ENCODE data around the gene CNNM2.
A peak's percentile ranks its signal among the peaks of the same experiment; 100 is the strongest.

The CNNM2 gene

DNA sequence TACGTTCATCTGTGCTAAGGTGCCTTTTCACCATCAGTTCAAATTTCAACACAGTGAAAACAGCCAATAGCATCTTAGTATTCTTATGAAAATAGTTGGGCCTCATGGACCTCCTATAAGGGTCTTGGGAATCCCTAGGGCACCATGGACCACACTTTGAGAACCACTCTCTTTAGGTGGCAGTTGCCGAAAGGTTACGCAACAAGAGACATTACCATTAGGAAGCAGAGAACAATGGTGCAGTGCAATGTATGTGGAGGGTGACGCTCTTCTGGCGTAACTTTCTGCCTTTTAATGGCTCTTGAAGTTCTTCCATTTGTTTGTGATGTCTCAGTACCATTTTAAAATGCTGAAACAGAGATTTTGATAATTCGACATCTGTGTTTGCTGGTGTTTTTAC lies 131.1 kb downstream of the CNNM2 start:
- DNase-seq (ENCODE audit: low read depth in 1 of 2, low spot score in 1 of 2) = no peak
- no peak for TF ChIP-seq SPI1 (IDR thresholded peaks at IDR 0.05; ENCODE audit: borderline replicate concordance, low read depth)
- no peak for TF ChIP-seq GABPA (IDR thresholded peaks at IDR 0.05; ENCODE audit: low read depth)
- TF ChIP-seq POLR2AphosphoS5 (IDR thresholded peaks at IDR 0.05; ENCODE audit: low read depth) = no peak
- TF ChIP-seq, protein P1, sequence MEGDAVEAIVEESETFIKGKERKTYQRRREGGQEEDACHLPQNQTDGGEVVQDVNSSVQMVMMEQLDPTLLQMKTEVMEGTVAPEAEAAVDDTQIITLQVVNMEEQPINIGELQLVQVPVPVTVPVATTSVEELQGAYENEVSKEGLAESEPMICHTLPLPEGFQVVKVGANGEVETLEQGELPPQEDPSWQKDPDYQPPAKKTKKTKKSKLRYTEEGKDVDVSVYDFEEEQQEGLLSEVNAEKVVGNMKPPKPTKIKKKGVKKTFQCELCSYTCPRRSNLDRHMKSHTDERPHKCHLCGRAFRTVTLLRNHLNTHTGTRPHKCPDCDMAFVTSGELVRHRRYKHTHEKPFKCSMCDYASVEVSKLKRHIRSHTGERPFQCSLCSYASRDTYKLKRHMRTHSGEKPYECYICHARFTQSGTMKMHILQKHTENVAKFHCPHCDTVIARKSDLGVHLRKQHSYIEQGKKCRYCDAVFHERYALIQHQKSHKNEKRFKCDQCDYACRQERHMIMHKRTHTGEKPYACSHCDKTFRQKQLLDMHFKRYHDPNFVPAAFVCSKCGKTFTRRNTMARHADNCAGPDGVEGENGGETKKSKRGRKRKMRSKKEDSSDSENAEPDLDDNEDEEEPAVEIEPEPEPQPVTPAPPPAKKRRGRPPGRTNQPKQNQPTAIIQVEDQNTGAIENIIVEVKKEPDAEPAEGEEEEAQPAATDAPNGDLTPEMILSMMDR (IDR thresholded peaks at IDR 0.05; ENCODE audit: insufficient read depth, low read length) = no peak
- TF ChIP-seq, protein P2, sequence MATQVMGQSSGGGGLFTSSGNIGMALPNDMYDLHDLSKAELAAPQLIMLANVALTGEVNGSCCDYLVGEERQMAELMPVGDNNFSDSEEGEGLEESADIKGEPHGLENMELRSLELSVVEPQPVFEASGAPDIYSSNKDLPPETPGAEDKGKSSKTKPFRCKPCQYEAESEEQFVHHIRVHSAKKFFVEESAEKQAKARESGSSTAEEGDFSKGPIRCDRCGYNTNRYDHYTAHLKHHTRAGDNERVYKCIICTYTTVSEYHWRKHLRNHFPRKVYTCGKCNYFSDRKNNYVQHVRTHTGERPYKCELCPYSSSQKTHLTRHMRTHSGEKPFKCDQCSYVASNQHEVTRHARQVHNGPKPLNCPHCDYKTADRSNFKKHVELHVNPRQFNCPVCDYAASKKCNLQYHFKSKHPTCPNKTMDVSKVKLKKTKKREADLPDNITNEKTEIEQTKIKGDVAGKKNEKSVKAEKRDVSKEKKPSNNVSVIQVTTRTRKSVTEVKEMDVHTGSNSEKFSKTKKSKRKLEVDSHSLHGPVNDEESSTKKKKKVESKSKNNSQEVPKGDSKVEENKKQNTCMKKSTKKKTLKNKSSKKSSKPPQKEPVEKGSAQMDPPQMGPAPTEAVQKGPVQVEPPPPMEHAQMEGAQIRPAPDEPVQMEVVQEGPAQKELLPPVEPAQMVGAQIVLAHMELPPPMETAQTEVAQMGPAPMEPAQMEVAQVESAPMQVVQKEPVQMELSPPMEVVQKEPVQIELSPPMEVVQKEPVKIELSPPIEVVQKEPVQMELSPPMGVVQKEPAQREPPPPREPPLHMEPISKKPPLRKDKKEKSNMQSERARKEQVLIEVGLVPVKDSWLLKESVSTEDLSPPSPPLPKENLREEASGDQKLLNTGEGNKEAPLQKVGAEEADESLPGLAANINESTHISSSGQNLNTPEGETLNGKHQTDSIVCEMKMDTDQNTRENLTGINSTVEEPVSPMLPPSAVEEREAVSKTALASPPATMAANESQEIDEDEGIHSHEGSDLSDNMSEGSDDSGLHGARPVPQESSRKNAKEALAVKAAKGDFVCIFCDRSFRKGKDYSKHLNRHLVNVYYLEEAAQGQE (IDR thresholded peaks at IDR 0.05; ENCODE audit: insufficient replicate concordance, low read depth) = no peak
- H3K27me3 ChIP-seq (ENCODE audit: insufficient read depth, poor library complexity, severe bottlenecking) = no peaks in the 10 kb centered on the region
- no peak overlapping the region for H3K27ac ChIP-seq (replicated peaks)
- H3K4me3 ChIP-seq (replicated peaks; ENCODE audit: insufficient read depth, low read length) = no peak overlapping the region

DNA sequence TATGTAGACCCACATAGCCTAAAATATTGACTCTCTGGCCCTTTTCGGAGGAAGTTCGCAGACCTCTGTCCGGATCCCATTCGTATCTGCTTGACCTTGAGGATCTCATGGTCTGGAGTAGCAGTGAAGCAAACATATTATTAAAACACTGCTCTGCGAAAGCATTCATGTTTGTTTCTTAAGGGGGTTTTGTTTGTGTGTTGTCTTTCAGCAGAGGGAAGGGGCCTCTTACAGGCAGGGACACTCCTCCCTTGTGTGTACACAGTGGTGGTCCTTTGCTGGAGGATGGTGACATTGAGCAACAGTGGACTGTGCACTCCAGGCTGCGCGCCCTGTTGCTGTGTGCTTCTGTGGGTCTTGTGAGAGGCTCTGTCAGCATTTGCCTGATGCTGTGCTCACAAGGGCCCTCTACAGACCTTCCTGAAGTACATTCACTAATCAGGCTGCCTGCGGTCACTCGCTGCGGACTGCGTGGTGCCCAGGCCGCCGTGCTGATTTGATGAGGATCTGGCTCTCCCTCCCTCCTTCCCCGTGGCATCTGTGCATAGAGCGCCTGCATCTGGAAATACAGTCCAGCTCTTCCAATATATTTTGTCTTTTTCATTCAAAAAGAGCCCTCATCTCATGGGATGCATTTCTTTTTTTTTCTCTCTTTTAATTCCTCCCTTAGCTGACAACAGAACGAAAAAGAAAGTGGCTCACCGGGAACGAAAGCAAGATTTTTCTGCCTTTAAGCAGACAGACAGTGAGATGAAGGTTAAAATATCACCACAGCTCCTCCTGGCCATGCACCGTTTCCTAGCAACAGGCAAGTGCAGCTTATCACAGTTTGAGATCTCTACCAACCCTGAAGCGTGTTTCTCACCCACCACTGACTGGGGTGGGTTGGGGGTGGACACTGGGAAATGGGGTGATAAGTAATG lies 135.8 kb downstream of the CNNM2 start:
- Histone ChIP-seq H3K27me3 (ENCODE audit: insufficient read depth, poor library complexity, severe bottlenecking) (no peaks in the 10 kb centered on the region), H3K27ac (replicated peaks) (no peak overlapping the region), H3K4me3 (replicated peaks; ENCODE audit: insufficient read depth, low read length) (no peak overlapping the region)
- peak in 1 of 2 experiments; percentile 32 for DNase-seq (ENCODE audit: low read depth in 1 of 2, low spot score in 1 of 2)
- TF ChIP-seq, protein P1 (IDR thresholded peaks at IDR 0.05; ENCODE audit: insufficient read depth, low read length) = peak; percentile 4
- TF ChIP-seq, protein P2 (IDR thresholded peaks at IDR 0.05; ENCODE audit: insufficient replicate concordance, low read depth) = no peak

- Histone ChIP-seq H3K4me3 (replicated peaks; ENCODE audit: insufficient read depth, low read length) (no peak overlapping the region), H3K27ac (replicated peaks) (no peak overlapping the region)
Measured at GRCh38 chr10:103054621-103055020, 136.5 kb downstream of the CNNM2 start.

More at GRCh38 chr10:103054621-103055020, 136.5 kb downstream of the CNNM2 start:
- no peaks in the 10 kb centered on the region for H3K27me3 ChIP-seq (ENCODE audit: insufficient read depth, poor library complexity, severe bottlenecking)
- DNase-seq (ENCODE audit: low read depth in 1 of 2, low spot score in 1 of 2) = no peak
- TF ChIP-seq, protein P2 (IDR thresholded peaks at IDR 0.05; ENCODE audit: insufficient replicate concordance, low read depth) = no peak
- no peak for TF ChIP-seq SPI1 (IDR thresholded peaks at IDR 0.05; ENCODE audit: borderline replicate concordance, low read depth)
- TF ChIP-seq GABPA (IDR thresholded peaks at IDR 0.05; ENCODE audit: low read depth) = no peak
- TF ChIP-seq, protein P1 (IDR thresholded peaks at IDR 0.05; ENCODE audit: insufficient read depth, low read length) = no peak
